Upper lobe of left lung (tissue), 4 donors: ENCODE measurements around the gene OR52I2.

ENCODE experiments used
- EP300 ChIP-seq, 4 donors: sonication (generic); formaldehyde crosslinking; IDR thresholded peaks; one replicate each; pipeline ENCODE4 v1.5.1; 2017; ENCODE audit warnings: antibody characterized with exemption in 4 of 4, control low read depth in 2 of 4
- POLR2A ChIP-seq, 4 donors: fragments of 450-650 bp; IDR thresholded peaks; one replicate each; pipeline ENCODE4 v1.5.1; 2016 to 2017; ENCODE audit warnings: antibody characterized with exemption in 4 of 4, mild to moderate bottlenecking in 2 of 4
- POLR2AphosphoS5 ChIP-seq, 2 donors: sonication (generic); formaldehyde crosslinking; IDR thresholded peaks; one replicate each; pipeline ENCODE4 v1.5.1; 2017; ENCODE audit warnings: antibody characterized with exemption in 2 of 2
- TF ChIP-seq, protein P1 (sequence below), 6 experiments: fragments of 450-650 bp in 4 of 6; fragments of 200-600 bp in 2 of 6; sonication (generic) in 2 of 6; IDR thresholded peaks; one replicate each; pipeline ENCODE4 v1.5.1; 2016 to 2019; ENCODE audit warnings: antibody characterized with exemption in 6 of 6

DNA sequence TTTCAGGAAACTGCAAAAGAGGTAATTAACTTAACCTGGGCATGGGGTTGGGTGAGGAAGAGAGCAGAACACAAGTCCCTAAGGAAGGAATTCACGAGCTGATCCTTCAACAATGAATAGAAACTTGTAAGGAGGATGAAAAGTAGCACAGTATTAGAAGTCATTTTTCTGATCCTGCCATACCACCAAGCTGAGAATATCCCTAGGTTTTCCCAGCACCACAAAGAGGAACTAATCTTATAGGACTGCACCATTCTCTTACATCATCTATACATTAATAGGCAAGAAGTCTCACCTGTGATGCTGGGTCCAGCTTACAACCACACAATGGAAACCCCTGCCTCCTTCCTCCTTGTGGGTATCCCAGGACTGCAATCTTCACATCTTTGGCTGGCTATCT, 12.2 kb downstream of the OR52I2 start, which contains the start of gene OR52I1:
- TF ChIP-seq POLR2A (IDR thresholded peaks at IDR 0.05) (no peak), POLR2AphosphoS5 (IDR thresholded peaks at IDR 0.05) (no peak), EP300 (IDR thresholded peaks at IDR 0.05) (no peak)
- TF ChIP-seq, protein P1, sequence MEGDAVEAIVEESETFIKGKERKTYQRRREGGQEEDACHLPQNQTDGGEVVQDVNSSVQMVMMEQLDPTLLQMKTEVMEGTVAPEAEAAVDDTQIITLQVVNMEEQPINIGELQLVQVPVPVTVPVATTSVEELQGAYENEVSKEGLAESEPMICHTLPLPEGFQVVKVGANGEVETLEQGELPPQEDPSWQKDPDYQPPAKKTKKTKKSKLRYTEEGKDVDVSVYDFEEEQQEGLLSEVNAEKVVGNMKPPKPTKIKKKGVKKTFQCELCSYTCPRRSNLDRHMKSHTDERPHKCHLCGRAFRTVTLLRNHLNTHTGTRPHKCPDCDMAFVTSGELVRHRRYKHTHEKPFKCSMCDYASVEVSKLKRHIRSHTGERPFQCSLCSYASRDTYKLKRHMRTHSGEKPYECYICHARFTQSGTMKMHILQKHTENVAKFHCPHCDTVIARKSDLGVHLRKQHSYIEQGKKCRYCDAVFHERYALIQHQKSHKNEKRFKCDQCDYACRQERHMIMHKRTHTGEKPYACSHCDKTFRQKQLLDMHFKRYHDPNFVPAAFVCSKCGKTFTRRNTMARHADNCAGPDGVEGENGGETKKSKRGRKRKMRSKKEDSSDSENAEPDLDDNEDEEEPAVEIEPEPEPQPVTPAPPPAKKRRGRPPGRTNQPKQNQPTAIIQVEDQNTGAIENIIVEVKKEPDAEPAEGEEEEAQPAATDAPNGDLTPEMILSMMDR (IDR thresholded peaks at IDR 0.05): no peak
